ENCODE data around the gene UBXN2A.

The UBXN2A gene

DNA sequence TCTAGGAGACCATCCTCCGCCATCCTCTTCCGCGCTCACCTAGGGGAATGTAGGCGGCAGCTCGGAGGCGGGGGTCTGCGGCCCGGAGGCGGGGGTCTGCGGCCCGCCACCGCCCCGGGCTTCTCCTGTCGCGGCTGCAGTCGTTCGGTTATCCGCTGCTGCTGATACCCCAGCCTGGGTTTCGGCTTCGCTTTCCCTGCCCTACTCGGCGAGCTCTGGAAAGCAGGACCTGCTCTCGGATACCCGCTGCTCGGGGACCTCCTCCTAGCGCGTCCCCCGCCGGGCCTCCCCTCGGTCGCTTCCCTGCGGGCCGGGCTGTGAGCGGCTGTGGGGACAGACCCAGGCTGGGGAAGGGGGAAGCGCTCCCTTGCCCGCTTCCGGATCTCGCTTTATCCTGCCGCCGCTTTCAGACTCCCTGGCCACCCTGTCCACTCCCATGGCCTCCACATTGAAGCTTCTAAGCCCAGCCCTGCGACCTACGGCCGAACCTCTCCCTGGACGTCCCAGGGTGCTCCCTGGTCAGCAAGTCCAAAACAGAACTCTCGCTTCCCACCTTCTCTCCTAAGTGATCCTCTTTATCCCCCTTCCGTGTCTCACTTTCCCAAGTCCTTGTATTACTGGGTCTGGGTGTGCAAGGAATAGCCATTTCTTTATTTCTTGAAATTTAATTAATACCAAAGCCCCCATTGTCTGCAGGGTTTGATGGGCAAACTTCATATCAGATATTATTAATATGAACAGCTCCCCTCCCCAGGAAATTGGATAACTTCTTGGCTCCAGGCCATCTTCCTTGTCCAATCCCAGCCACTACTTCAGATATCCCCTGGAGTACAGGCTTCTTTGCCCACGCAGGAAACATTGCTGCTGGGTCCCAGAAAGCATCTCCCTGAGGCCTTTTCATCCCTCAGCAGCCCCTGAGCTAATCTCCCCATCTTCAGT is 110.0 kb downstream of the UBXN2A start:
- Histone ChIP-seq H3K4me3 (ENCODE audit: low read length) (peak overlapping the region; percentile 70), H3K27me3 (ENCODE audit: insufficient read depth, low read length) (peaks cover 5% of the 10 kb centered on the region; the same call in 1 of the 2 replicates), H3K27ac (ENCODE audit: low read length) (no peak overlapping the region), H3K9ac (ENCODE audit: low read depth, low read length) (peak overlapping the region; percentile 56; the same call in 1 of the 2 replicates), H3K36me3 (ENCODE audit: insufficient read depth, low read depth, low read length) (peaks cover 12% of the 10 kb centered on the region; the same call in 1 of the 2 replicates), H3K9me3 (ENCODE audit: insufficient read depth, low read depth, low read length) (no peaks in the 10 kb centered on the region), H3K4me1 (ENCODE audit: insufficient read depth, low read length) (peaks cover 14% of the 10 kb centered on the region; the same call in 1 of the 2 replicates)

DNA sequence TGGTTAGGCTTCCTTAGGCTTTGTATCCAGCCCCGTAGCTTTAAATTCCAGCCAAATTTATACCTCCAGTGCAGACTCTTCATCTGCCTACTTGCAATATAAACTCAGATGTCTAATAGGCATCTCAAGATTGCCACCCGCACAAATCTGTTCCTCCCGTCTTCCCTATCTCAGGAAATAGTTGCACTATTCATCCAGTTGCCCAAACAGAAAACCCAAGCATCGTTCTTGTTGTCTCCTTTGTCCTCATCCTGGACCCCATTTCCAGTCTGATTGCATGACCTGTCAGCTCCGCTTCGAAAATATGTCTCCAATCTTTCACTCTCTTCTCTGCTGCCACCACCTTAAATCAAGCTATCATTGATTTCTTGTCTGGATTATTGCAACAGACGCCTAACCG is 111.6 kb downstream of the UBXN2A start:
- no peaks in the 10 kb centered on the region for H3K9me3 ChIP-seq (ENCODE audit: insufficient read depth, low read depth, low read length)
- H3K36me3 ChIP-seq (ENCODE audit: insufficient read depth, low read depth, low read length) = peaks cover 19% of the 10 kb centered on the region; the same call in 1 of the 2 replicates
- H3K4me3 ChIP-seq (ENCODE audit: low read length) = no peak overlapping the region
- peaks cover 7% of the 10 kb centered on the region; the same call in 1 of the 2 replicates for H3K4me1 ChIP-seq (ENCODE audit: insufficient read depth, low read length)
- H3K9ac ChIP-seq (ENCODE audit: low read depth, low read length) = no peak overlapping the region
- H3K27me3 ChIP-seq (ENCODE audit: insufficient read depth, low read length) = peaks cover 5% of the 10 kb centered on the region; the same call in 1 of the 2 replicates
- H3K27ac ChIP-seq (ENCODE audit: low read length) = no peak overlapping the region

DNA sequence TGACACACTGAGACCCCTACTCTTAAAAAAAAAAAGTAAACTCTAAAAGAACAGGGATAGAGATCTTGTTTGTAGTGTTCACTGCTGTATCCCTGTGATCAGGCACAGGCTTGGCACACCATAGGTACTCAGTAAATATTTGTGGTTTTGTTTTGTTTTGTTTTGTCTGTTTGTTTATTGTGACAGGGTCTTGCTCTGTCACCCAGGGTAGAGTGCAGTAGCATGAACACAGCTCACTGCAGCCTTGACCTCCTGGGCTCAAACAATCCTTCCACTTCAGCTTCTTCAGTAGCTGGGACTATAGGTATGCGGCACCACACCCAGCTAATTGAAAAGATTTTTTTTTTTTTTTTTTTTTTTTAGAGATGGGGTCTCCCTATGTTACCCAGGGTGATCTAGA is 112.7 kb downstream of the UBXN2A start:
- Histone ChIP-seq H3K4me3 (ENCODE audit: low read length) (no peak overlapping the region), H3K27me3 (ENCODE audit: insufficient read depth, low read length) (peaks cover 5% of the 10 kb centered on the region; the same call in 1 of the 2 replicates), H3K4me1 (ENCODE audit: insufficient read depth, low read length) (peaks cover 3% of the 10 kb centered on the region; the same call in 1 of the 2 replicates), H3K9ac (ENCODE audit: low read depth, low read length) (no peak overlapping the region), H3K27ac (ENCODE audit: low read length) (no peak overlapping the region), H3K9me3 (ENCODE audit: insufficient read depth, low read depth, low read length) (no peaks in the 10 kb centered on the region), H3K36me3 (ENCODE audit: insufficient read depth, low read depth, low read length) (peaks cover 19% of the 10 kb centered on the region; the same call in 1 of the 2 replicates)
